ENCODE data around the gene GPR173.

The GPR173 gene, protein sequence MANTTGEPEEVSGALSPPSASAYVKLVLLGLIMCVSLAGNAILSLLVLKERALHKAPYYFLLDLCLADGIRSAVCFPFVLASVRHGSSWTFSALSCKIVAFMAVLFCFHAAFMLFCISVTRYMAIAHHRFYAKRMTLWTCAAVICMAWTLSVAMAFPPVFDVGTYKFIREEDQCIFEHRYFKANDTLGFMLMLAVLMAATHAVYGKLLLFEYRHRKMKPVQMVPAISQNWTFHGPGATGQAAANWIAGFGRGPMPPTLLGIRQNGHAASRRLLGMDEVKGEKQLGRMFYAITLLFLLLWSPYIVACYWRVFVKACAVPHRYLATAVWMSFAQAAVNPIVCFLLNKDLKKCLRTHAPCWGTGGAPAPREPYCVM

DNA sequence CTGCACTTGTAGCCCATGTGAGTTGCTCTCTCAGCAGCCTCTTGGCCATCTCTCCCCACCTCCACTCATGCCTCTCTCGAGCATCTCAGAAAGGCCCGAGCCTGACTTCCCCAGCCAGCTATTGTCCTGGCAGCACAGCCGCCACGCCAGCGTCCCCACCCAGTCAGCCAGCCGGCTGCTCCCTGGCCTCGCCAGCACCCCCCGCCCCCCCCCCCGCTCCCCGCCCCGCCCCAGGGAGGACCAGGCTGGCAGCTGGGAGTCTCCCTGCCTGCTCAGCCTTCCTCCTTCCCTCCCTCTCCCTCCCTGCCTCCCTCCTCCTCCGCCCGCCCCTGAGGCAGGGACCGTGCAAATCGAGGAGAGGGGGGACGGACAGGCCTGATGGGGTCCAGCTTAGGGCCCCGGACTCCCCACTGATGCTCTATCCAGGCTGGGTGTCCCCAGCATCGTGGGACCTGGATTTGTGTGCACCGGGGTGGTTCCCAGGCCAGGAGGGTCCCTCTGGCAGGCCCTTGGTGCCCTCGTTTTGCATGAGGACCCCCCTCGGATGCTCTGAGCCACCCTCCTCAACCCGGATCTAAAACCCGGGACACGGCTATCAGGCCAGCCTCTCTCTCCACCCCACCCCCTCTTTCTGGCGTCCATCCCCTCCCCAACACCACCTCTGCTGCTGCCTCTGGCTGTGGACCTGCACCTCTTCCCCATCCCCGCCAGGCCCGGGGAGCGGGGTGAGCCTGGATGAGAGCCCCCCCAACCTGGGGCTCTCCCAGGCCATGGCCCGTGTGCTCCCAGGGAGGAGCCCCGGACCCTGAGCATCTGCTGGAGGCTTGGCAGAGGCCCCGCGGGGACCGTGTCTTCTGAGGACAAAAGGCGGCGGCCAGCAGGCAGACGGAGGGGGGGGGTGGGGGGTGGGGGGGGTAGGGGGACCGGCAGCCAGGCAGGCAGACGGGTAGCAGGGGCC lies at the start of gene GPR173:
GPR173 (plus strand) TSS at position 621 of the 958 bp plus-strand sequence. CDS start 27,833 bp downstream, outside the sequence.
- no peak for DNase-seq (ENCODE audit: low read depth in 1 of 2, low spot score in 1 of 2)

DNA sequence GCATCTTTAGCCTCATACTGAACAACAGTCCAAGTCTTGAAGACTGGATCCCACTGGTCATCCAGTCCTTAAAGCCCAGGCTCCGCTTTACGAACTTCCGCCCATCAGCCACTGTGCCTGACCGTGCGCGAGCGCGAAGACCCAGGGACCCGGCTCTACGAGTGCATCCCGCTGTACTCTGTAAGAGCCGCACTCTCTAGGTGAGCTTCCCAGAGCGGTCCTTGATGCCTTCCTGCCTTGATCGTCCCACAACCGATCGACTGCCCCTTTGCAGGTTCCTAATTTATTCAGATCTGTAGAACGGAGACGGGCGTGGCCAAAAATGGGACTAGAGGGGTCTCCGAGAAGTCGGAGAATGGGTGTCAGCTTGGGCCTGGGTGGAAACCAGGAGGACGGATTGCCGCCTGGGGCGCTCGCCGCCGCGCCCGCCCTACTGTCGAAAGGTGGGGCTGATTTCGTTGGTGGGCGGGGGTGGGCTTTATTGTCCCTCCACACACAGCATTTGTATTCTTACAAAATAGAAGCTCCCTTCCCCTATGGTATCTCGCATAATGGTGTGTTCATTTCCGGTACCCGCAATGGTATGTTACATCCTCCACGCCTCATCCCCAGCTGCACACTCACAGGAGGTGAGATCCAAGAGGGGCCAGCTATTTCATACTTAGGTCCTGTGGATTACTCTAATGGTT lies 48.0 kb upstream of the GPR173 start:
- DNase-seq (ENCODE audit: low read depth in 1 of 2, low spot score in 1 of 2), result no peak

DNA sequence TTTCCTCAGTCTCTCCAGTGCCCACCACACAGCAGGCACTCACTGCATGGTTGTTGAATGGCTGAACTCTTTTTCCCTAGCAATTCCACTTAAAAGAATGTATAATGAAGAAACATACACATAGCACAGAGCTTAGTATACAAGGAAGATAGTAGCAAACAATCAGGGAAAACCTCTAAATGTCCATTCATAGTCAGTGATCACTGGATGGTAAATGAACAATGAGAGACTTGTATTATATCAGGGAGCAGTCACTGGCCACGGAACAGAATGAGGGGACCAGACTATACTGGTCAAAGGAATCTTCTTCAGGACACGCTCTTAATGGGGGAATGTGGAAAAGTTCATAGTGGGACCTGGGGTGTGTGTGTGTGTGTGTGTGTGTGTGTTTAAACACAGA lies 46.6 kb upstream of the GPR173 start:
- no peak for DNase-seq (ENCODE audit: low read depth in 1 of 2, low spot score in 1 of 2)

DNA sequence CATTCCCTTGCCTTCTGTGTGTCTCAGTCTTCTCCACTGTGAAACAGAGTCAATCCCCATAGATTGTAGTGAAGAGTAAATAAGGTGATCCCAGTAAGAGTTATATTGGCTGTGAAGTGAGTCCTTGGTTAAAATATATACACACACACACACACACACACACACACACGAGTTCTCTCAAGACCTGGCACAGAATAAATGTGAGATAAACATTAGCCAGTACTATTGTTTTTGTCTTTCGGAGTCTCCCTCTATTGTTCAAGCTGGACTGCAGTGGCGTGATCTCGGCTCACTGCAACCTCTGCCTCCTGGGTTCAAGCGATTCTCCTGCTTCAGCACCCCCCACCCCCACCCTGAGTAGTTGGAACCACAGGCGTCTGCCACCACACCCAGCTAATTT lies 45.5 kb upstream of the GPR173 start:
- no peak for DNase-seq (ENCODE audit: low read depth in 1 of 2, low spot score in 1 of 2)

DNA sequence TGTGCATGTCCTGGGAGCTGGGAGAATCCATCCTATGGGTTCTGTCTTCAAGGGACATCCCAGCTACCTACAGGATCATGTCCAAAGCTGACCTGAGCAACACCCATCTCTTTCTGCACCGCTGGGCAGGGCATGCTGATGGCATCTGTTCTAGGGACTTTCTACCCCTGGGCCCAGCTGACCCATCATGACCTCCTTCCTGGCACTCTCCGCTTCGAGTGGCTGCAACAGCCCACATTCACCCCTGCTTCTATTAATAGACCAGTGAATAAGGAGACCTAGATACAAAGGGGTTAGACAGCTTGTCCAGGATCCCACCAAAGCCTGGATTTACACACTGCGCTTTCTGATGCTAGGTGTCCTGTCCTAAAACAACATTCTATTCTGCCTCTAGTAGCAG lies 44.6 kb upstream of the GPR173 start:
- no peak for DNase-seq (ENCODE audit: low read depth in 1 of 2, low spot score in 1 of 2)

DNA sequence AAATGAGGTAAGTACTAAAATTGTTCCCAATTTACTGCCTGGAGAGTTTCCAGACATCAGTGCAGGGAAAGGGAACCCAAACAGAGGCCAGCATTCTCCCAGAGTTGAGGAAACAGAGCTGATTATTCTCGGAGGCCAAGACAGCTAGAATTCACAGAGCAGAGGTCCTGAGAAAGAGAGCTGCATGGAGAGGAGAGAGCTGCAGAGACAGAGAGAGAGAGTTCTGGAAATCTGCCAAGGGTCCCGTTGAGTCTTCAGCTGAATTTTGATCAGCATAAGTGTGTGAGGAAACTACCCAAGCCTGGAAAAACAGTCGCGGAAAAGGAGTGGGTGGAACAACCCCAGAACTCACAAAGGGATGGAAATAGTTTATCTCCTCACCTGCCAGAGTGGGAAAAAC lies 43.8 kb upstream of the GPR173 start:
- no peak for DNase-seq (ENCODE audit: low read depth in 1 of 2, low spot score in 1 of 2)

DNA sequence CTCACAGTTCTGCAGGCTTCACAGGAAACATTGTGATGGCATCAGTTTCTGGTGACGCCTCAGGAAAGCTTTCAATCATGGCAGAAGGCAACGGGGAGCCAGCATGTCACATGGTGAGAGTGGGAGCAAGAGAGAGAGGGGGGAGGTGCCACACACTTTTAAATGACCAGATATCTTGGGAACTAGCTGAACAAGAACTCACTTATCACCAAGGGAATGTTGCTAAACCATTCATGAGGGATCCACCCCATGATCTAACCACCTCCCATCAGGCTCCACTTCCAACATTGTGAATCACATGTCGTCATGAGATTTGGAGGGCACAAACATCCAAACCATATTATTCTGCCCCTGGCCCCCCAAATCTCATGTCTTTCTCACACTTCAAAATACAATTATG lies 43.3 kb upstream of the GPR173 start:
- DNase-seq (ENCODE audit: low read depth in 1 of 2, low spot score in 1 of 2), result no peak

DNA sequence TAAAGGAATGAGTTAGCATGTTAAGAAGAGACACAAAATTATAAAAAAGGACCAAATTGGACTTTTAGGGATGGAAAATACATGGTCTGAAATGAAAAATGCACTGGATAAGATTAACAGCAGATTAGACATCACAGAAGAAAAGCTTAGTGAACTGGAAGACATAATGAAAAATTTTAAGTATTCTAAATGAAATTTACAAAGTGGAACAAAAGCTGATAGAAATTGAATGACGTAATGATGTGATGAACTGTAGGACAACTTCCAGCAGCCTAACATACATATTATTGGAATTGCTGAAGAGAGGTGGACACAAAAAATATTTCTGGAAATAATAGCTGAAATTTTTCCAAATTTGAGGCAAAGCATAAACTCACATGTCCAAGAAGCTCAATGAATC lies 39.6 kb upstream of the GPR173 start:
- DNase-seq (ENCODE audit: low read depth in 1 of 2, low spot score in 1 of 2), result no peak

DNA sequence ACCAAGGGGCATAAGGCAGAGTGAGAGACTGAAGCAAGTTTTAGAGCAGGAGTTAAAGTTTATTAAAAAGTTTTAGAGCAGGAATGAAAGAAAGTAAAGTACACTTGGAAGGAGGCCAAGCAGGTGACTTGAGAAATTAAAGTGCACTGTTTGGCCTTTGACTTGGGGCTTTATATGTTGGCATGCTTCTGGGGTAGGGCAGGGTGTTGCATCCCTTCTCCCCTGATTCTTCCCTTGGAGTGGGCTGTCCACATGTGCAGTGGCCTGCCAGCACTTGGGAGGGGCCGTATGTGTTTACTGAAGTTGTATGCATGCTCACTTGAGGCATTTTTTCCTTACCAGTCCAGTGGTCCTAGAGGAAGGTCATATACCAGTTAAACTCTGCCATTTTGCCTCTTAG lies 35.3 kb upstream of the GPR173 start:
- no peak for DNase-seq (ENCODE audit: low read depth in 1 of 2, low spot score in 1 of 2)

DNA sequence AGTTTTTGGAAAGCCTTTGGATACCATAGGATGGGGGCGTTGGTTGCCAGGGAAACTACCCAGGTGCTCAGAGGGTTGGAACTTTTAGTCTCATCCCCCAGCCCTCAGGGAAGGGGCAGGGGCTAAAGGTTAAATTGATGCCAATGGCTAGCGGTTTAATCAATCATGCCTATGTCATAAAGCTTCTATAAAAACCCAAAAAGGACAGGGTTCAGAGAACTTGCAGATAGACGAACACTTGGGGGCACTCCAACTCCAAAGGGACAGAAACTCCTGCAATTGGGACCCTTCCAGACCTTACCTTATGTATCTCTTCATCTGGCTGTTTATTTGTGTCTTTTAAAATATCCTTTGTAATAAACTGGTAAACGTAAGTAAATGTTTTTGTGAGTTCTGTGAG lies 30.0 kb upstream of the GPR173 start:
- DNase-seq (ENCODE audit: low read depth in 1 of 2, low spot score in 1 of 2), result no peak

DNA sequence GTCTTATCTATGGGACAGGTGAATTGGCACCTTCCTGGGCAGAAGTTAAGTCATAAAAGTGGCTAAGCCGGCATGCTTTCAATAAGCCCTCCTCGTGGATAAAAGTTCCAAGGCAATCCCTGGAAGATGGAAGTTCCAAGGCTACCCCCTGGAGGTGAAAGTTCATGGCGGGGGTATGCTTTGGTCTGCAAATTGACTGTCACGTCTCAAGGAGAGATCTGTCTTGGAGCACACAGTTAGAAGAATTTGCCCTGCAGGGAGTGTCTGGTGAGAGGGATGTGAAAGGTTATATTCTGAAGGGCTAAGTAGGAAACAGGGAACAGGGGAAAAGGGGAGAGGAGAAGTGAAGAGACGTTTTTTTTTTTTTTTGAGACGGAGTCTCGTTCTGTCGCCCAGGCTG lies 26.2 kb upstream of the GPR173 start:
- no peak for DNase-seq (ENCODE audit: low read depth in 1 of 2, low spot score in 1 of 2)

DNA sequence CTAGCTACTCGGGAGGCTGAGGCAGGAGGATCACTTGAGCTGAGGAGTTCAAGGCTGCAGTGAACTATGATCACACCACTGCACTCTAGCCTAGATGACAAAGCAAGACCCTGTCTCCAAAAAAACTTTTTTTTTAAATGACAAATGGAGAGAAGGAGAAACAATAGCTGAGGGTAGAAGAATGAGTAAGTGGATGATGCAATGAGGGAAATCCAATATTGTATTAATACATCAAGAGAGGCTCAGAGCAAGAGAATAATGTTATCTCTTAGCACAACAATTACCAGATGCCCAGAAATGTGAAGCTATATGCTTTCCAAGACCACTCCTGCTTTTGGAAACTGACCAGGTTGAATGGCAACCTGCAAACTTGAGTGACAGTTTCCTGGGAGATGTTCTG lies 19.9 kb upstream of the GPR173 start:
- no peak for DNase-seq (ENCODE audit: low read depth in 1 of 2, low spot score in 1 of 2)

DNA sequence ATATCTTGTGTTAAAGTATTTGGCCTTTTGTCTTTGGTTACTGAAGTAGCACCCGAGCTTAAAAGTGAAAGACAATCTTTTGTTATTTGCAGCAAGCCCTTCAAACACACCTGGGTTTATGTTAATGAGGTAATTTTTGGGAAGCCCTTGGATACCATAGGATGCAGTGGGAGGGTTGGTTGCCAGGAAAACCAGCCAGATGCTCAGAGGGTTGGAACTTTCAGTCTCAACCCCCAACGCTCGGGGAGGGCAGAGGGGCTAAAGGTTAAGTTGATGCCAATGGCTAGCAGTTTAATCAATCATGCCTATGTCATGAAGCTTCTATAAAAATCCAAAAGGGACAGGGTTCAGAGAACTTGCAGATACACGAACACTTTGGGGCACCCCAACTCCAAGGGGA lies 17.2 kb upstream of the GPR173 start:
- DNase-seq (ENCODE audit: low read depth in 1 of 2, low spot score in 1 of 2), result no peak

DNA sequence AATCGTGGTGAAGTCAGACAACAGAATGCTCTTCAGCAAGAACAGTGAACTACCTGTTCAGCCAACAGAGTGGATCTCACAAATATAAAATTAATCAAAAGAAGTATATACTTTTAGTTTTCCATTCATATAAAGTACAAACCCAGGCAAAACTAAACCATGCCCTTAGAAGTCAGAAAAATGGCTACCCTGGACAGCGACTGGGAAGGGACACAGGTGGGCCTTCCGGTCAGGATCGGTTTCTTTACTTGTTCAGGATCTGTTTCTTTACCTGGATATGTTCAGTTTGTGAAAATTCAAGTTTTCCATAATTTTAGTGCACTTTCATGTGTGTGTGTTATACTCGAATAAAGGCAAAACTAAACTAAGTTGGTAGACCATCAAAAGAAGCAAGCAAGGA lies 12.4 kb upstream of the GPR173 start:
- DNase-seq (ENCODE audit: low read depth in 1 of 2, low spot score in 1 of 2), result no peak

DNA sequence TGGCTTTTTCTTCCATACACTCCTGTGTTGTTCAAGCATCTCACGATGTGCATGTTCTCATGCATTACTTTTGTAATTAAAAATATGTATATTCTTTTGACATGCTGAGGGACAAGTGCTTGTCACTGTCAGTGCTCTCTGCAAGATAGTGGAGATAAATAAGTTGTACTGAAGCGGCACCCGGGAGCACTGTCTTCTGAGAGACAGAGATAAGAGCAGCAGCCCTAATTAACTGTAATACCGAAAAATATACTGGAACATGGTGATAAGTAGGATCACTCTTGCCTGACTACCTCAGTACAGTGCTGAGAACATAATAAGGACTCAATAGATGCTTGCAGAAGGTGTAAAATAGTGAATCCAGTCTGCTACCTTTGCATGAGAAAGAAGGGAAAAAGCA lies 9.4 kb upstream of the GPR173 start:
- DNase-seq (ENCODE audit: low read depth in 1 of 2, low spot score in 1 of 2), result no peak

DNA sequence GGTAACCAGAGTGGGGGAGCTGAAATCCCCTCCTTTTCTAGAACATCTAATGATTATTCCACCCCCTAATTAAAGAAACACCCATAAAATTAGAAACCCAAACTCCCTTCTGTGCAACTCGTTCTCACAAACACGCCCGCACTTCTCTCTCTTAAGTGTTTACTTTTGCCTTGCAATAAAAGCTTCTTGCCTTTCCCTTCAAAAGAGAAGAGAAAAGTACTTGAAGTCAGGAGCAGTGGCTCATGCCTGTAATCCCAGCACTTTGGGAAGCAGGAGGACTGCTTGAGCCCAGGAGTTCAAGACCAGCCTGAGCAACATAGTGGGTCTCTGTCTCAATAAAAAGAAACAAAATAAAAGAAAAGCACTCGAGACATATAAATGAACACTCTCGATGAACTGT lies 3.6 kb upstream of the GPR173 start:
- DNase-seq (ENCODE audit: low read depth in 1 of 2, low spot score in 1 of 2), result no peak

DNA sequence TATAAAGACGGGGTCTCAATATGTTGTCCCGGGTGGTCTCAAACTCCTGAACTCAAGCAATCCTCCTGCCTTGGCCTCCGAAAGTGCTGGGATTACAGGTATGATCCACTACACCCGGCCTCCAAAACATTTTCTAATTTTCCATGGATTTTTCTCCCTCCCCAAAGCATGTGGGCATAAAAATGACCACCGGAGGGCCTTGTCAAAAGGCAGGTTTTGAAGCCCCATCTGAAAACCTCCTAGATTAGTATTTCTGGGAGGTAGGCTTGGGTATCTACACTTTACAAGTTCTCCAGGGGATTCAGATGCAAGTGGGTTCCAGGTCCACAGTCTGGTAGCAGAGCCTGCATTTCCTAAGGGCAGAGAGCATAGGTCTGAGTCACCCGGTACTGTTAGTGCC lies 1.4 kb upstream of the GPR173 start:
- no peak for DNase-seq (ENCODE audit: low read depth in 1 of 2, low spot score in 1 of 2)

DNA sequence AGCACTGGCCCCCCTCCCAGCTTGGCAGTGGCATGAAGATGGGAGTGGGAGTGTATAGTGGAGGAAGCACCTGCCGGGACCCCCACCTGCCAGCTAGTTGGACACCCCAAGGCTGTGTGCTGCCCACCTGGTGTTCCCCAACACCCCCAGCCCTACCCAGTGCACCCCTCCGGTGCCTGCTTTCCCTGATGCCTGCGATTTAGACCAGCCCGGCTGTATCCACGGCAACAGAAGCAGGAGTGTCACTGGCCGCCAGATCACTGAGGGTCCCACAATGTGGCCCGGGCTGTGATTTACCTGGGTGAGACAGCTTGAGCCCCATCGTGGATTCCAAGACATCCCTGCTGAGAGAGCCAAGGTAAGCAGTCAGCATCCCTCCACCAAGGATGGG lies 533 bp downstream of the GPR173 start:
- no peak for DNase-seq (ENCODE audit: low read depth in 1 of 2, low spot score in 1 of 2)

DNA sequence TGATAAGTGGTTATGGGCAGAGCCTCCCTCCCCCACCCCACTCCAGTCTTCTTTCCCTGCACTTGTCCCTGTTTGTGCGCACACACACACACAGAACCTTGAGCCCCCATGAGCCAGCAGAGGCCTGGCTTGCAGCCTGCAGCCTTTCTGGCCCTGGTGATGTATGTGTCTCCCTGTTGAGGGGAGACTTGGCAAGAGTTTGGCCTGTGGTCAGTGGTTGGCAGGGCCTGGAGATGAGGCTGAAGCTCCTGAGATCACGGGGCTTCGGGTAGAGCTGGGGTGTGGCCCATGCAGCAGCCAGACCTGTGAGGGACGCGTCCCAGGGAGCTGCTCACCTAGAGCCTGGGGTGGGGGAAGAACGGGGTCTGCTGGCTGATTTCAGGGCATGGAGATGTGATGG lies 2.3 kb downstream of the GPR173 start:
- no peak for DNase-seq (ENCODE audit: low read depth in 1 of 2, low spot score in 1 of 2)

DNA sequence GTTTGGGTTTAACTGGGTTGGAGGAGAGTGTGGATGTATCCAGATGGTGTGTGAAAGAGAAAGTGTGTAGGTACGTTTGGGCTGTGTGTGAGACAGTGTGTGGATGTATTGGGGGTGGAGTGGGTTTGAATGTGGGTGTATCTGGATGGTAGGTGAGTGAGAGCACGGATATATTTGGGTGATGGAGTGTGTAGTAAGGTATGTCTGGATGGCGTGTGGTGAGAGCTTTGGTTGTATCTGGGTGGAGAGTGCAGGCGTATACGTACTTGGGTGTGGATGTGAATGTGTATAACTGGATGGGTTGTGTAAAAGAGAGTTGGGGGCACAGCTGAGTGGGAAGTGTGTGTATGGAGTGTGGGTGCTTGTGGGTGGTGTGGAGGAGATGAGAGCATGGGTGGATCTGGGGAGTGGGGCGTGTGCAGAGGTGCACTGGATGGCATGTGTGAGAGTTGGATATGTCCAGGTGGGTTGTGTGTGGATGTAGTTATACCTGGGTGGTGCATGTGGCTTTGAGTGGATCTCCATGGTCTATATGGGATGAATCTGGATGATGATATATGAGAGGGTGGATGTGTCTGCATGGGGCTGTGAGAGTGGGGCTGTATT lies 6.8 kb downstream of the GPR173 start:
- DNase-seq (ENCODE audit: low read depth in 1 of 2, low spot score in 1 of 2), result no peak

DNA sequence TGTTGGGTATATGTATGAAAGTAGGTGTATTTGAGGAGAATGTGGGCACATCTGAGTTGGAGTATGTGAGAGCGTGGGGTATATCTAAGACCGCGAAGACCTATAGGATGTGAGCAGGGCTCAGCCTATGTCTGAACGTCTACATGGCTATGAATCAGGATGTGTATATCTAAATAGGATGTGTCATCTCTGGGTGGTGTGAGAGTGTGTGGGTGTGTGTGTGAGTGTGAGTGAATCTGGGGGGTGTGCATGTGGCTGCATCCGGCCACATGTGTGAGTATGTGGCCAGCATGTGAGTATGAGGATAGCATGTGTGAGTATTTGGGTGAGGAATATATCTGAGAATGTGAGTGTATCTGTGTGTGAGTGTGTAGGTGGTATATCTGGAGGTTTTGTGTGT lies 7.7 kb downstream of the GPR173 start:
- DNase-seq (ENCODE audit: low read depth in 1 of 2, low spot score in 1 of 2), result no peak

All from activated T-helper 1 cell treated with anti-CD3 and anti-CD28 coated beads, Interleukin-2, amount 50 U/mL, for 16 hours (primary cell).